HG03139 (cell line): ENCODE data around the gene SLC35A3.
A peak's percentile ranks its signal among the peaks of the same experiment; 100 is the strongest.
"Not testable (repeated sequence)": the region's sequence is repeated elsewhere in the genome, so short reads cannot be mapped to it uniquely, and the experiment has no call there.

Source experiments
- ATAC-seq: cut with Tn5 transposase; IDR thresholded peaks from one replicate; pipeline ENCODE4 v1.9.1; 2021; ENCODE audit not compliant: unreplicated experiment

Gene SLC35A3

DNA sequence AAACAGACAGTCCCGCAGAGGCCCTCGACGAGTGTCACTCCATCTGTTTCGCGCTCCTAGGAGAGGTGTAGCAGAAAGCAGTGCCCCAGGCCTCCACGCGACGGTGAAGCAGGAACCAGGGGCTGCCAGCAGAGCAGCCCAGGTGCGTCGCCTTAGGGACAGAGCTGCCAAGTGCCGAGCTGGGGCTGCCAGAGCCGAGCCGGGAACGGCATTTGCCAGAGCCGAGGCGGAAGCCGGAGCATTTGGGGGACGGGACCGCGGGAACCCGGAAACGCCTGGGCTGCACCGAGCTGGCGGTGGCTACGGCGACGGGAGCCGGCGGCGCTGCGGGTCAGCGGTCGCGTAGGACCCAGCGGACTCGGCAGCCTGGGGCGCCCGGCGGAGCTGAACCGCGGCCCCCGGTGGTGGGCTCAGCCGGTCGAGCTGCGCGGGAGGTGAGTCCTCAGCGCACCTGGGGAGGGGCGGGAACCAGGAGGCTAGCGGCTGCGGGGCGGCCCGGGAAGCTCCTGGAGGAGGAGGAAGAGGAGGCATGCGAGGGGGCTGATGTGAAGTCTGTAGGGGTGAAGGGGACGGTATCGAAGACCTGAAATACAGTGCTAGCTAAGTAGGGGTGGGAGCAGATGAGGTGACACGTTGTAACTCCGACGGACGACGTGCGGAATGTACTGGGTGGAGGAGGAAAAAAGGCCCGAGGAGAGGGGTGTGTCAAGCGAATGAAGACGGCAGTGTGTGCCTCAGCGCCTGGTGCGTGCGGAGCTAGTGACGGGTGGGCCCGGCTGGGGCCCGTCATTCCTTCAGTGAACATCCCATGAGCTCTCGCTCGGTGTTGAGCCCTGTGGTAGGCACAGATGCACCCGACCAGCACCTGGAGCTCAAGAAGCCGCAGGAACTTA is at the start of gene SLC35A3:
Gene SLC35A3 (plus strand): TSS at position 268 of the 893 bp plus-strand sequence. CDS start 23,559 bp downstream, outside the sequence.
- peak; percentile 88 for ATAC-seq

DNA sequence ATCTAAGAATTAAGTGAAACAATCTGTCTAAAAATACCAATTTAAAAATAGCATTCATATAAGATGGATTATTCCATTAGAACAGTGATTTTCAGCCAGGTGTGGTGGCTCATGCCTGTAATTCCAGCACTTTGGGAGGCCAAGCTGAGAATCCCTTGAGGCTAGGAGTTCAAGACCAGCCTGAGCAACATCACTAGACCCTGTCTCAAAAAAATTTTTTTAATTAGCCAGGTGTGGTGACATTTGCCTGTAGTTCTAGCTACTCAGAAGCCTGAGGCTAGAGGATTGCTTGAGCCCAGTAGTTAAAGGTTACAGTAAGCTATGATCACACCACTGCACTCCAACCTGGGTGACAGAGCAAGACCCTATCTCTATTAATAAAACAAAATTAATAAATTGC is 35.0 kb upstream of the SLC35A3 start:
- no peak for ATAC-seq

DNA sequence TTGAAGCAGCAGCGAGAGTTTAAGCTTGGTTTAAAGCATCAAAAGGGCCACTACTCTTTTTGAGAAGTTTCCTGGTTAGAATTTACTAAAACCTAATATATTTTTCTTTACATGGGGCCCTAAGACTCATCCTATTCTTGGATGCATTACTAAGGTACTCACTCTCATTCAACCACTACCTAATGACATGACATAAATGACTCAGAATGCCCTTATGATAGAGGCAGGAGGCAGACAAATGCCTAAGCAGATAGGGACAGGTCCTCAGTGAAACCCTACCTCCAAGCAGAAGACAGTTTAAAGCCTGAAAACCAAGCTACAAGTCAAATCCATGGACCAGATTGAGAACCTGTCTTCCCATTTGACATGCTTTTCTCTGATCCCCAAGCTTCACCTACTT is 34.3 kb upstream of the SLC35A3 start:
- no peak for ATAC-seq

DNA sequence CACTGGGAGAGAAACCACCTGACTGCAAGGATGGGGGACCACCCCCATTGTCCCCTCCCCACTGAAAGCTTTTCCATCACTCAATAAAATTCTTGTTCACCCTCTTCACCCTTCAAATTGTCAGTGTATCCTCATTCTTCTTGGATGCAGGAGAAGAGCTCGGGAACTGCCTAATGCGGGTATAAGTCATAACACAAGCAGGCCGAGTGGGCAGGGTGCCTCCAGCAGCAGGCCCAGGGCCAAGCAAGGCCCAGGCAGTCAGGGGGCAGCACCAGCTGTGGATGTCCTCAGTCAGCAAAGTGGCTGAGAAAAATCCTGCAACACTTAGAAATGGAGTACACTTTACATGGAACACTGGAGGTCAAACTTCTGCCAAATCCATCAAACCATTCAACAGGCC is 33.7 kb upstream of the SLC35A3 start:
- ATAC-seq = no peak

DNA sequence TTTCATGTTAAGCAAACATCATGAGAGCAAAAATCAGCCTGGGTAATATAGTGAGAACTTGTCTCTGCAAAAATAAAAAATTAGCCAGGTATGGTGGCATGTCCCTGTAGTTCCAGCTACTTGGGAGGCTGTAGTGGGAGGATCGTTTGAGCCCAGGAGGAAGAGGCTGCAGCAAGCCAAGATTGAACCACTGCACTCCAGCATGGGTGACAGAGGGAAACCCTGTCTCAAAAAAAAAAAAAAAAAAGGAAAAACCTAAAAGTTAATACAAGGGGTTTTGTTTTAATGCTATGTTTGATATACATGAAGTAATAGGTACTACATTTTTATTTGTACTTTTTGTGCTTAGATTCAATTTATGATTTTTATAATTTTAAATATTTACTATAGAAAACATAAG is 27.1 kb upstream of the SLC35A3 start:
- no peak for ATAC-seq

DNA sequence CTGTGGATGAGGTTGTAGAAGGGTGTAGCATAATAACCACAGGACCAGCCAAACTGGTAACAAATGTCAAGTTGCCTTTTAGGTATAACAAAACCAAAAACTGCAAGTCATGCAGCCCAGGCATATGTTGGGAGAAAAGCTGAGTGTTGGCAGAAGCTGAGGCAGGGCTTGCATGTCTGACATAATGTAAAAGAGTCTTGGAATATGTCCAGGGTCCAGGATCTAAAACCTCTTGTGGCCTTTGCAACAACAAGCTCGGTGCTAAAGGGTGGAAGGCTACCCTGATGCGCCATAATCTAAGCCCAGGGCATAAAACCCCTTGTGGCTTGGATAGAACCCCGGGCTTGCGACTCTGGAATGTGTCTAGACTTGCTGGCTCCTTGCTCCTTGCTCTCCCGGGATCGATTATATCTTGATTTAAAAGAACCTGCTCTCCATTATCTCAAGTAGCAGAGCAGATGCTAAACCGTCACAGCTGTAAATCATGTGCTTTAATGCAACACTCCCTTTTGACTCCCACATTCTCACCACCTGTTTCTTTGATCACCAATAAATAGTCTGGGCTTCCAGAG is 26.5 kb upstream of the SLC35A3 start:
- ATAC-seq = no peak

DNA sequence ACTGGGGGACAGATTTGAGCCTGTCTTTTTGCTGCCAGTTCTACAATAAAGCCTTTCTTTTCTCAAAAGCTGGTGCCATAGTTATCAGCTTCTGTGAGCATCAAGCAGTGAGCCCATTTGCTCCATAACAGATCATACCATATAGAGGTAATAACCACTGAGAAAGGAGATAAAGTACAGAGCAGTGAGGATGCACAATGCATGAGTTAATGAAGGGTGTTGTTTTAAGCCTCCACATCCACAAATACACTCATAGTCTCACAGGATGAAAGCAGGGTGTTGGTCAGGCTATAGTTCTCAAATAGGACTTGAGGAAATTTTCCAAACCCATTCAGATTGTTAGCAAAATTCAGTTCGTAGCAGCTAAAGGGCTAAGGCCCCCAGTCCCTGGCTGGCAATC is 25.6 kb upstream of the SLC35A3 start:
- no peak for ATAC-seq

DNA sequence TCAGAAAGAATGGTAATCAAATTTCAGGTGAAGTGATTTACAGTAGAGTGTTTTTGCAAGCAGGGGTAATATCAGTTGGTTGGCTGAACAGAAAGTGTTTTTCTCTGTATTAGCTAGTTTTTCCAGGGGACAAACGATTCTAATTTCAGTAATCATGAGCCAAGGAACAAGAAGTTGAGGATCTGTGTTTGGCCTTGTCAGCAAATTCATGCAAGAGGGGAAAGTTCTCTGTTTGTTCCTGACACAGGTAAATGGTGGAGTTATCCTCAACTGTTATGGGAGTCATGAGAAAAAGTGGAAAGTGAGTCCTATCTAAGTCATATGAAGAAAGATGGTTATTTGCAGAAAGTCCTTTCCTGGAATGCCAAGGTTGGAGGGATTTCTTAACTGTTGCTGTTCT is 24.6 kb upstream of the SLC35A3 start:
- ATAC-seq = no peak

DNA sequence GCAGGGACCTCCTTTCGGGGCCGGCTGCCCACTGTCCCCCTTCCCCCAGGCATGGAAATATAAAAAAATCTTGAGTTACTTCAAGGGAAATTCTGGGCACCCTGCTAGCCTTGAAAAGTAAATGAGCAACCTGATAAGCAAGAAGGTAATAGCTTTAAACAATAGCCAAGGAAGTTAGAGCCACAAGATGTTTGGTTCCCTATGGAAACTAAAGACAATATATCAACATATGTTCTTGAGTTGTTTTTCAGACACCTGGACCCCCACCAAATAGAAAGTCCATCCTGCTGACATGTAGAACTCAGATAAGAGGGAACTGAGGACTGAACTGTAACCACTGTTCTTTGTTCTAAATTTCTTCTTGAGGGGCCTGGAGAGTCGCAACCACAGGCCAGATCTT is 19.3 kb upstream of the SLC35A3 start:
- ATAC-seq = no peak

DNA sequence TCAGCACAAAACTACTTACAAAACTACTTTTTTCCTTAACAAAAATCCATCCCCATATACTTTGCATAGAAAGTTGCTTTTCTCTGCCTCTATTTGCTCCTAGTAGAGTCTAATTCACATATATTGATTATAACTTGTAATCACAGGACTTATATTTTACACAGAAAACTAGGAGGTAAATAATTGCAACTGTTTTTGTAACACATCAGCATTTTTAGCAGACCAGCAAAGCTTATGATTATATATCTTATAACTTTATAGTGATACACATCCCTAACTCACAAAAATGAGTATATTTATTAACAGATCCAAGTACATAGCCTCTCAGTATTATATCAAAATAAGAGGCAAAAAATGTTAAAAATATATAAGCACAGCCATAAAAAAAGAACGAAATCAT is 17.3 kb upstream of the SLC35A3 start:
- no peak for ATAC-seq

DNA sequence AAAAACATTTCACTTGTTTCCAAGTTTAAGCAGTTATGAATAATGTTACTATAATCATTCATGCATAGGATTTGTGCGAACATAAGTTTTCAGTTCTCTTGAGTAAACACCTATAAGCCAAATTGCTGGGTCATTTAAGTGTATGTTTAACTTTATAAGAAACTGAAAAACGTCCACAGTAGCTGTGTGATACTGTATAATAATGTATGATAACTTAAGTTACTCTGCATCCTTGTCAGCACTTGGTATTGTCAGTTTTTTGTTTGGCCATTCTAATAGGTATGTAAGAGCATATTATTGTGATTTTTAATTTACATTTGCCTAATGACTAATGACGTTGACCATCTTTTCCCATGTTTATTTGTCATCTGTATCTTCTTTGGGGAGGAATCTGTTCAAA is 14.4 kb upstream of the SLC35A3 start:
- no peak for ATAC-seq

DNA sequence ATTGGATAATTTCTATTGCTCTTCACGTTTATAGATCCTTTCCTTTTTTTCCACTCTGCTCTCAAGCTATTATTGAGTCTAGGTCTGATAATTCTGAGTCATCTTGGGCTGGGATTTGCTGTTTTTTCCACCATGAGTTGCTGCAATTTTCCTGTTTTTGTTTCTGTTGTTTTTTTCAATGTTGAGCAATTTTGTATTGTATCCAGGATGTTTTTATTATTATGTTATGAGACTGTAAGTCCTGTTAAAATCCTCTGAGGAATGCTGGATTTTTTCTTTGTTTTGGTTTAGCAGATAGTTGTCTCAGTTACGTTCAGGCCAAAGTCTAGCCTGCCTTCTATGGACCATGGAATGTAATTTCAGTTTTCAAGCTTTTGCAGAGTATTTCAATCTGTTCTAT is 13.0 kb upstream of the SLC35A3 start:
- no peak for ATAC-seq

DNA sequence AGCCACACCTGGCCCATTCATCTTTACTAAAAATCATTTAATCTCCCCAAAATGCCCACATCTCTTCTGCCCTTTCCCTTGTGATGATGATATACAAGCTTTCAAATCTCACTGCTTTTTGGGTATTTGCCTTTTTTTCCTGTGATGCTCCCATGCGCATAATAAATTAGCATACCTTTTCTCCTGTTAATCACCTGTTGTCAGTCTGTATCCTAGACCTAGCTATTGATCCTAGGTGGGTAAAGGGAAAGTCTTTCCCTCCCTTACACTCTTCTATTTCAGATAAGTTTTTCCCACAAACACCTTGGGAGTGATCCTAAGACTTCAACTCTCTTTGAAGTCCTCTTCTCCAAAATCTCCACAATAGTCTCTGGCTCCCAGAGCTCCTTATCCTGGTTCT is 12.0 kb upstream of the SLC35A3 start:
- ATAC-seq = no peak

DNA sequence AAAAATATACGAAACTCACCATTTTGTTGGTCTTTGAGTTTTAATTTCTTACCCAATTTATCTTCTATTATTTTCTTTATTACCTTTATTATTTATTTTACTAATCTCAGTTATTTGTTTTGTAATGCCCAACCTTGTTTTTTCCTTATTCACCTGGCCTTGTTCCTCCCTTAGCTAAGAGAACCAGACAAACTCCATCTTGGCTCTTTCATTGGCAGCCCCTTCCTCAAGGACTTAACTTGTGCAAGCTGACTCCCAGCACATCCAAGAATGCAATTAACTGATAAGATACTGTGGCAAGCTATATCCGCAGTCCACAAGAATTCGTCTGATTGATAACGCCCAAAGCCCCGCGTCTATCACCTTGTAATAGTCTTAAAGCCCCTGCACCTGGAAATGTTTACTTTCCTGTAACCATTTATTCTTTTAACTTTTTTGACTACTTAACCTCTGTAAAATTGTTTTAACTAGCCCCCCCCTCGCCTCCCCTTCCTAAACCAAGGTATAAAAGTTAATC is 10.5 kb upstream of the SLC35A3 start:
- ATAC-seq = not testable (repeated sequence)

DNA sequence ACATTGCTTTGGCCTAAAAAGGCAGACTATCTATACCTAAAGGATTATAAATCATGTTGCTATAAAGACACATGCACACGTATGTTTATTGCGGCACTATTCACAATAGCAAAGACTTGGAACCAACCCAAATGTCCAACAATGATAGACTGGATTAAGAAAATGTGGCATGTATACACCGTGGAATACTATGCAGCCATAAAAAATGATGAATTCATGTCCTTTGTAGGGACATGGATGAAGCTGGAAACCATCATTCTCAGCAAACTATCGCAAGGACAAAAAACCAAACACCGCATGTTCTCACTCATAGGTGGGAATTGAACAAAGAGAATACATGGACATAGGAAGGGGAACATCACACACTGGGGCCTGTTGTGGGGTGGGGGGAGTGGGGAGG is 9.5 kb upstream of the SLC35A3 start:
- ATAC-seq = not testable (repeated sequence)

DNA sequence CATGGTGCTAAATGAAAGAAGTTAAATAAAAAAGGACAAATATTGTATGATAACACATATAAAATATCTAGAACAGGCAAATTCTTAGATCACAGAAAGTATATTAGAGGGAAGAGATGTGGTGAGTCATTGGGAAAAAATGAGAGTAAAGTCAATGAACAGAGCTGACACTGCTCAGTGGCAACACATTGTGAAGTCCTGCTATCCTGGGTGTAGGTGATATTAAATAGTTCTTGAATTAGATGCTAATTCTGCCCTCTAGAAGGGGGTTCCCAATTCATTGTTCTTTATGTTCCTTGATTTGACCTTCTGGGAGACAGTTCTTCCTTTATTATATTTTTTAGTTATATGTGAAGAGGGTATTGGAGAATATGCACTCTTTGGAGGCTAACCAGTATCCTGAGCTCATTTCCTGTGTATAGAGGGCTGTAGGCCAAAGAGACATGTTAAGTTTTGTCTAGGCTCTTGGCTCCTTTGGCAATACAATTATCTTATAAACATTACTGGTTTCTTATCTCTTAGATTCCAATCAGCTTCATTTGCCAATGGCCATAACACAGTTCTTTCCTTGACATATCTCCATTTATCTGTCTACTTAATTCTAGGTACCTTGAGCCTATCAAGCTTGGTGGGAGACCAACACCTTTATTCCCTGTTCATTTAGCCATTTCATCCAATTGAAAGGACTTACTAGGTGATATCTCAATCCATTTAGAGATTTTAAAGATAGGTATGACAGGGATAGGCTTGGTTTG is 6.6 kb upstream of the SLC35A3 start:
- no peak for ATAC-seq

DNA sequence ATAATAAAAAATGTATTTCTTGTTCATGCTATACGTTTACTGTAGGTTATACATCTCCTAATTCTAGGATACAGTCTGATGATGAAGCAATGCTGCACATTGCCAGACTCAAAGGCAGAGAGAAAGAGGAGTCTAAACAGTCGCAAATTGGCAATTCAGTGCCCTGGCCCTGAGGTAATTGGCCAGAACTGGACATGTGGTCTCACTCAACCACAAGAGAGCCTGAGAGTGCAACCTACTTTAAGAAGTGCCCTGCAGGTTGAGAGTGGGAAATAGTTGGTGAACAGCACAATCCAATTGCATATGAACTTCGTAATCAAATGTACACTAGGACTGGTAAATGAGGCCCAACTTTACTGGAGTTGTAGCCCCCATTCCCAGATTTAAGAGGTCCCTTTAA is 5.0 kb upstream of the SLC35A3 start:
- no peak for ATAC-seq

DNA sequence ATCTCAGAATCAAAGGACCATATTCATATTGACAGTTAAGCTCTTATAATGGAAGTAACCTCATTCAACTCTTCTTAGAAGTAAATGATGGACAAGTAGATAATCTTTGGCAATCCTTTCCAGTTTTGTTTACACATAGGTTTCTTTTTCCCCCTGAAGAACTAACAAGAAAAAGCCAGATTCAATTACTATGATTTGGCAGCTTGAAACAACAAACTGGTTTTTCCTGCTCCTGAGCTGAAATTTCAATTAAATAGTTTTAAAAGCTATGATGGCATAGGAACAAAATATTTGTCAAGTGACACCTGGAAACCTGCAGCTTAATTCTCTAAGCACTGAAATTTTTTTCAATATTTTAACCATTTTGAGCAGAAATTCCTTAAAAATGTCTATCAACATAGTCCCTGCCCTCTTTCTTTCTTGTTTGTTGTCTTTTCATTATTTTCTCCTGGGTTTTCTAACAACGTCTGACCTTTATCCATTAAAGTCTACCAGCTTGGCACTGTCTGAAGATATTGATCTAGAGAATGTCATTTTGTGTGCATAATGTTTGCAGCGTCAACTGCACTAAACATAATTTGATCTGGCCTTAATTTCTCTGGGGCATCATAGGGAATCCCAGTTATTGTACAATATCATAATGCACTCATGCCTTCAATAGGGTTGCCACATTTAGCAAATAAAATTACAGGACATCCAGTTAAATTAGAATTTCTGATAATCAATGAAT is 4.0 kb upstream of the SLC35A3 start:
- ATAC-seq = no peak

DNA sequence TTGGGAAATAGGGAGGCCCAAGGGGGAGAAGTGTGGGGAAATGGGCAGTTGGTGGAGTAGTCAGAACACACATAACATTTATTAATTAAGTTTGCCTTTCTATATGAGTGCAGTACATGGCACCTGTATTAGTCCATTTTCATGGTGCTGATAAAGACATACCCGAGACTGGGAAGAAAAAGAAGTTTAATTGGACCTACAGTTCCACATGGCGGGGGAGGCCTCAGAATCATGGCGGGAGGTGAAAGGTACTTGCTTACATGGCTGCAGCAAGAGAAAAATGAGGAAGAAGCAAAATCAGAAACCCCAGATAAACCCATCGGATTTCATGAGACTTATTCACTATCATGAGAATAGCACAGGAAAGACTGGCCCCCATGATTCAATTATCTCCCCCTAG is 1.6 kb upstream of the SLC35A3 start:
- ATAC-seq = no peak

DNA sequence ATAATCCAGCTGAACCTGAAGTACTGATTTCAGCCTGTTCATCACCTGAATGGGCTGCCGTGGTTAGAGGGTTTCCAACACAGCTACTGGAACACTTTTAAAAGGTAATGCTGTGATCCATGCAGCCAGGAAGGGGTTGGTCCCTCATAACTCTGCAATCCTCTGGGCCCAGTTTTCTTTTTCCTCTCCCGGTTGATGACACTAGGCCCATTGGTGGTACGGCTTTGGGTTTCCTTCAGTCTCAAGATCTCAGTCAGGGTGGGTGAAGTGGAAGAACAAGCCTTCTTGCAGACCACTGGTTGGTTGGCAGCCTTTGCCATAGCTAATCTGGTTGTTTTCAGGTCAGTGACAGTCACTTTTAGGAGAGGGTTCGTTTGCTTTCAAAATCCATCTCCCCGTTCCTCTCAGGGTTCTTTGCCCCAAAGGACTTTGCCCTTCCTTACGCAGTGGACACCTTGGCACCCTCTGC is 502 bp upstream of the SLC35A3 start:
- peak; percentile 11 for ATAC-seq

DNA sequence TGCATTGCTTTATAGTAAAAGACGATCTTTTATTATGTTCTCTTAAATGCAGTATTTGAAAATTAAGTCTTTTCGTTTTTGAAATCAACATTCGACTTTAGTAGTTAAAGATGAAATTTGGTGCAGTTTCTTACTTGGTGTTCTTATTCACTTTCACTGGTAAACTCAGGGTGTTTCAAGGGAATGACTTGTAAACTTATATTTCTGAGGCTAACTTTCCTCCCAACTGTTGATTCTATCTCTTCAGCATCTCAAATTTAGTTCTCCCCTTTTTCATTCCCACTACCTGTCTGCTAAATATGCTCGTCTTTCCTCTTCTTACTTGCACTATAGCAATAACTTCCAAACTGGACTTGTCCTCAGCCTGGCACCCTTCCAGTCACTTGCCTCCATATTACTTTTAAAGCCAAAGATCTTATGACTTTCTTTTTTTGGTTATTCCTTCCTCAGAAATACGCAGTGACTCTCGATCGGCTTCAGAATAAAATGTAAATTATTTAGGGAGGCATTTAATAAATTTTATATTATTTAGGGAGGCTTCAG is 988 bp downstream of the SLC35A3 start:
- ATAC-seq = no peak
